Body of pancreas (tissue), 4 donors: ENCODE measurements around the gene HDAC7.

Experiments used
- CTCF ChIP-seq, 7 experiments: fragments of 450-650 bp in 4 of 7; fragments of 200-600 bp in 3 of 7; sonication (generic) in 3 of 7; IDR thresholded peaks; one replicate each; pipeline ENCODE4 v1.5.1; 2016 to 2019; ENCODE audit warnings: antibody characterized with exemption in 7 of 7
- POLR2A ChIP-seq, 3 donors: fragments of 450-650 bp; IDR thresholded peaks; one replicate each; pipeline ENCODE4 v1.6.1; 2016; ENCODE audit warnings: antibody characterized with exemption in 3 of 3, mild to moderate bottlenecking in 2 of 3

- no peak for TF ChIP-seq CTCF (IDR thresholded peaks at IDR 0.05)
- TF ChIP-seq POLR2A (IDR thresholded peaks at IDR 0.05): no peak
Measured at GRCh38 chr12:47860279-47860841, 40.7 kb upstream of the HDAC7 start.
